CD4-positive, alpha-beta T cell treated with Interferon gamma for 1 hour (primary cell): ENCODE measurements around the gene ITPR1.

Experiments
- DNase-seq: peaks from one replicate; pipeline ENCODE4 v3.0.0-alpha.2; 2020

Gene ITPR1

DNA sequence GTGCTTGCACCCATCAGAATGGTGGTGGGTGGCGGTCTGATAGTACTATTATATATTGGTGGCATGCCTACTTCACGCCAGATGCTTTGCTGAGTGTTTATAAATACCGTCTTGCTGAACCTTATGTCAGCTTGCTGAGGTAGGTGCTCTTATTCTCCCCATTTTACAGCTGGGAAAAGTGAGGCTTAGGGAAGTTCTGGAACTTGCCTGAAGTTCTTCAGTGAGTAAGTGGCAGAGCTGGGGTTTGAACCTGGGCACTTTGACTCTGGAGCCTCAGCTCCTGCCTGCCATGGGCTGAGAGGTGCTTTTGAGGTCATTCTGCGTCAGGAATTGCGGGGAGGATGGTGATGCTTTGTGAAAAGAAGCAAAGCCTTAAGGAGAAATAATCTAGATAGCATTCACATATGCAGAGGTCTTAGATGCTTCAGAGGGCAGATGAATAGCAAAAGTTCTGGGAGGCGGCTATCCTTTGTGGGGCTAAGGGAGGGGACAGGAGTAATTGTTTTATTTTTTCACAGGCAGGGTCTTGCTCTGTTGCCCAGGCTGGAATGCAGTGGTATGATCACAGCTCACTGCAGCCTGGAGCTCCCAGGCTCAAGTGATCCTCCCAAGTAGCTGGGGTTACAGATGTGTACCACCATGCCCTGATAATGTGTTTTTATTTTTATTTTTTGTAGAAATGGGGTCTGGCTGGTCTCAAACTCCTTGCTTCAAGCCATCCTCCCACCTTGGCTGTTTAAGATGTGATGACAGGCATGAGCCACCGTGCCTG, 18.5 kb downstream of the ITPR1 start:
- DNase-seq: no peak

GRCh38 chr3:4512895-4513616, 19.9 kb downstream of the ITPR1 start:
- no peak for DNase-seq

DNA sequence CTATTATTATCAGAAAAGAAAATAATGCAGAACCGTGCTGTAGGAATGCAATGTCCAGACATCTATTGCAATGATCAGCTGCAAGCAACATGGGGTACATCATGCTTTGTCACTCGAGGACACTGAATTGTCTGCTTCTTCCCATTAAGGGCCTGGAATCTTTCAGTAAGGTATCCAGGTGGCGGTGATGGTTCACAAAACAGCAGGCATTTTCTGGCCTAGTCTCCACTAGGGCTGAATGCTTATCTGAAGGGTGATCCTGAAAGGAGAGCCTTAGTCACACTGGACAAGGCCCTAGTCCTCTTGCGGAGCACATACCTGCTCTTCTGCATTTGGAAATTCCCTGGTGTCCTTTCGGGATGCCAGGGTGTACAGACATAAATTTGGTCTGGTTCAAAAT, 21.2 kb downstream of the ITPR1 start:
- no peak for DNase-seq

GRCh38 chr3:4514916-4515315, 21.8 kb downstream of the ITPR1 start:
- no peak for DNase-seq

GRCh38 chr3:4515916-4516579, 22.9 kb downstream of the ITPR1 start:
- no peak for DNase-seq

DNA sequence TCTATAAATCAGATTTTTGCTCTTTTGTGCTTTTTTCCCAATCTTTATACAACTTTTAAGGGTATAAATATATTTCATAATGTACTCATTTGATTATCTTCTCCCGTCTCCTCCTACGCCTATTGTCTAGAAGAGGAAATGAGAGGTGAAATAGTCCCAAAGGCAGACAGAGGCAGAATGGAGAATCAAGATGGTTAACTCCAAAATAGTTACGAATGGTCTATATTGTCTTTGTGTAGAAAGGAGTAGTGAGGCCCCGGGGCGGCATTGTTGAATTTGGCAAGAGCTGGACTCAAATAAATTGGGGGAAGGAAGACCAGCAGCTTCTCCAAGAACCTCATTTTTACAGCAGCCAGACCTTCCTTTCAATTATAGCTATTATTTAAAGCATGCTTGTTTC, 23.9 kb downstream of the ITPR1 start:
- DNase-seq: no peak

GRCh38 chr3:4517643-4518311, 24.6 kb downstream of the ITPR1 start:
- DNase-seq: no peak

DNA sequence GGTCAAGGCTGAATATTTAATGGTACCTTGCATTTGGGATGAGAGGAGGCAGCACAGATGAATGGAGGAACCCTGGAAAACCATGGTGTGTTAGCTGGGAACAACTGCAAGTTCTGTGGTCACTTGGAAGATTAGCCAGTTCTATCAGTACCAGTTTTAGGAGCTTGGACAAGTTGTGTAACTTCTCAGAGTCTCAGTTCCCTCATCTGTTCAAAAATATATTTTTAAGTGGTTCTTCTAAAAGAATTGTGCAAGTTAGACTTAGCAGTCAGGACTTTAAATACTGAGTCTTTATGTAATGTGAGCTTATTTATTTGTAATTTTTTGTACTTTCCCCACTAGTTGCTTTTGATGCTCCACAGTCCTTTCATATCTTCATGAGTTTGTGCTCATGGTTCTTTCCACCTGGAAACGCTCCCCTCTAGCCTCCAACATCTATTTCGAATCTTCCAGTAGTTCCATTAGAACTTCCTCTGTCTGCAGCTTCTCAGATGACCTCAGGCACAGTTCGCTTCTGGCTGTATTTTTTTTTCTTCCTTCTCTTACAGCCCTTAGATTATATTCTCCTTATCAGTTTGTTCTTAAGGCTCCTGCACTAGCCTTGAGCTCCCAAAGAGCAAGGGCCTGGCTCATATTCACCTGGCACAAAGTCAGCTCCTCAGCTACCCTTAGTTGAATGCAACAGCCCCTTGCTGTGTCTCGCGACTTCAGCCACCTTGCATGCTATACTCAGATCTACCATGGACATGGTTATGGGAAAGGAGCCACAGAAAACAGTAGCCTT, 27.1 kb downstream of the ITPR1 start:
- no peak for DNase-seq

GRCh38 chr3:4522947-4523346, 29.8 kb downstream of the ITPR1 start:
- no peak for DNase-seq

GRCh38 chr3:4523710-4524698, 30.9 kb downstream of the ITPR1 start:
- no peak for DNase-seq

GRCh38 chr3:4525560-4526223, 32.5 kb downstream of the ITPR1 start:
- no peak for DNase-seq

GRCh38 chr3:4528320-4528719, 35.2 kb downstream of the ITPR1 start:
- DNase-seq: no peak

DNA sequence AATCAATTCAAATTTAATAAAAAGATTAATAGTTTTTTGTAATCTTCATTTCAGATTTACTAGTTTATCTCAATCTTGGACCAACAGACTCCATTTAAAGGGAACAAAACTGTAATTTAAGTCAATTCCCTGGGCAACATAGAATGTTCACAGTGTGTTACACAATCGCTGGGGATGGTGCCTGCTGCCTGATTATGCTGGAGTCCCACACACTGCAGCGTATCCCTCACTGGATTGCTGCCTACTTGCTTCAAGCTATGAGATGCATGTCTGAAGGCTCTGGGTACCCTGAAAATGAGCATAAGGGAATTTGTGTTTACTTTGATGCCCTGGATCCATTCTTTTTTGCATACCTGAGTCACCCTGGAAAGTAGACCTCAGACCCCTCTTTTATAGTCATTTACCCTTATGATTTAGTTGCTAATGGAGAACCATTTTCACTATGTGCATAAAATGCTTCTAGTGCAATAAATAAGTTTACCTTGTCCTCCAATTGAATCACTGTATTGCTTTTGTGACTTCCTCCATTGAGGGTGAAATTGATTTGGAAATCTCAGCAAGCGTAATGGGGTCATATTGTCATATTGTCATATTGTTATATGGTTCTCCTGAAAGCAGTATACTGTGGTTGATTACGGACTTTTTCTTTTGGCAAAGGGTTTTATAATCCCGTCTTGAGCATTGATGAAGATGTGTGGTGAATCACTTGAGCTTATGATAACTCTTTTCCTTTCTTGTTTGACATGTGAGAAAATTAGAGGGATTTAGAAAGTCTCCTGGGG, 35.9 kb downstream of the ITPR1 start:
- no peak for DNase-seq

- no peak for DNase-seq
These were observed 36.9 kb downstream of the ITPR1 start for GRCh38 chr3:4529876-4530588.

DNA sequence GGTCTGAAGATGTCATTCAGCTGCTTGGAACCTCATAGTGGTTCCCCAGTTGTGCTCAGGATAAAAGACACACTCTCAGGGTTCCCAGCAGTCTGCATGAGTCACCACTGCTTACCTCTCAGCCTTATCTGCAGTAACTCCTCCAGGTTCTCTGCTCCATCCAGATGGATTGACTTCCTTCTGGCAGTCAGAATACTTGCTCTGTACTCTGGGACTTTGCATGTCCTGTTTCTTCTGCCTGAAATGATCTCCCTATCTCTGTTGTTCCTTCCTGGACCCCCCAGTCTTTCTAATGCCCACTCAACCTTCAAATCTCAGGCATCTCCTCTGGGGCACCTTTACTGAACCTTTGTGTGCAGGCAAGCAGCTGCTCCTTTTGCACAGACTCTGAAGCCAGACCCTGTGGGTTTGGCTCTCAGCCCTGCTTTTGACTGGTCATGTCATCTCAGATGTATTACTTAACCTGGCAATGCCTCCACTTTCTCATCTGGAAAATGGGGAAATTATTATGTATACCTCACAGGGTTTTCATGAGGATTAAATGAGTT, 38.4 kb downstream of the ITPR1 start:
- DNase-seq: no peak

DNA sequence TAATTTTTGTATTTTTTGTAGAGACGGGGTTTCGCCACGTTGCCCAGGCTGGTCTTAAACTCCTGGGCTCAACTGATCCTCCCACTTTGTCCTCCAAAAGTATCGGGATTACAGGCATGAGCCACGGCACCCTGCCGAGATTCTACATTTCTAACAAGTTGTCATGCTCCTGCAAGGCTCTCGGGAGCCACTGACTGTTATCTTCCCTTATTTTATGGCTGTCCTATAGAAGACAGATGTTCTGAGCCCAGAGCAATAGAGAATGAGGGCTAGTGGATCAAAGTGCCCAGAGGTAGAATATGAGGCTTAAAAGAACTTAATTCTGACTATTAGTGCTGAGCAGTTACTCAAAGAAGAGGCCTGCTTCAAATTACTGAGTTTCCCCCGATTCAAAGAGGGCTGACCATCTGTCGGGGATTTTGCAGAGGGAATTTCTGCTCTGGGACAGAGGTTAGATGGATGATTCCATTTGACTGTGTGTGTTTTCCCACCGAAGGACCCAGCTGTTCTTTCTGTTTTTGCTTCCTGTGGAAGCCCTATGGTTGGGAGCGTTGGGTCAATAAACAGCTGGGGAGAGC, 39.5 kb downstream of the ITPR1 start:
- DNase-seq: no peak

DNA sequence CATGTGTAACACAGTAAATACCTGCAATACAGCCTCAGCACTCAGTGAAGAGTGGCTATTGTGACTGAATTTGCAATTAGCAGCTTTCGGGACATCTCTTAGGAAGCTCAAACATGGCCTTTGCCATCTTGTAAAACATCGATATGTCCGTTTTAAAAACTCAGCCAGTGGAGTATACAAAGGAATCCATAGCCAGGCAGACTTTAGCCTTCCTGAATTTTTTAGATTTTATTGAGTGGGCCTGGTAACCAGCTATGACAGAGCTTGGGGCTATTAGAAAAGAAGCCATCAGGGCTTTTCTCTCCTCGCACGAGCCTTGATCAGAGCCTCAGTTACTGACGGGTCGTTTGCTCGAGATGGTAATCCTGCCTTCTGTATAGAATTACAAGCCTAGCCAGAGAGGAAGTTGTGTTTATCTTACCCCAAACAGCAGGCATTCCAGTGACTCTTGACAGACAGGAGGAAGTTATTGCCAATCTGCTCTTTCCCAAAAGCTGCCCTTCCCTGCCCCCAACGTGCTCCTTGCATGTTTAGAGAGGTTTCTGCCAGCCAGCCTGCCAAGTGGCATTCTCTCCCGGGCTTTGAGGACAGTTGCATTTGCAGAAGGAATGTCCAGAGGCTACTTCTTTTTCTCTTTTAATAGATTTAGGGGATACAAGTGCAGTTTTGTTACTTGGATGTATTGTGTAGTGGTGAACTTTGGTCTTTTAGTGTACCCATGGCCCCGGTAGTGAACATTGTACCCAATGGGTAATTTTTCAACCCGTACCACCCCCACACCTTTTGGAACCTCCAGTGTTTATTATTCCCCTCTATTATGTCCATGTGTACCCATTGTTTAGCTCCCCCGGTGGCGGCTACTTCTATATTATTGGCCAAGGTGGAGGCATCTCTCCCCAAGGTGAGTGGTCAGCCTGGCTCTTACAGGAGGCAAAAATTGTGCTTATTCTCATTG, 40.6 kb downstream of the ITPR1 start:
- DNase-seq: no peak
